SK-N-SH treated with all-trans-retinoic acid at 6 μM for 48 hours (cell line): ENCODE measurements around the gene SLC39A2.
A peak's percentile ranks its signal among the peaks of the same experiment; 100 is the strongest.

Source experiments
- ATAC-seq: fragments of 200-7000 bp; cut with Tn5 transposase; 3 replicates; pipeline ENCODE4 v1.9.1; 2020; ENCODE audit warnings: mild to moderate bottlenecking, moderate library complexity
- ARNTL ChIP-seq: fragments of 450-650 bp; formaldehyde crosslinking; IDR thresholded peaks from 2 replicates; pipeline ENCODE4 v1.5.0; 2020; ENCODE audit warnings: low read depth, mild to moderate bottlenecking, moderate library complexity, borderline replicate concordance
- CSDC2 ChIP-seq: fragments of 250-450 bp; sonication (Bioruptor Pico); IDR thresholded peaks from 2 replicates; pipeline ENCODE4 v1.5.0; 2020; ENCODE audit warnings: mild to moderate bottlenecking, moderate library complexity
- CSRNP3 ChIP-seq: fragments of 250-450 bp; sonication (Bioruptor Pico); IDR thresholded peaks from 2 replicates; pipeline ENCODE4 v1.5.1; 2021; ENCODE audit warnings: mild to moderate bottlenecking, moderate library complexity
- ESRRG ChIP-seq: fragments of 250-450 bp; sonication (Bioruptor Pico); IDR thresholded peaks from 2 replicates; pipeline ENCODE4 v1.6.1; 2021; ENCODE audit warnings: mild to moderate bottlenecking
- ISL1 ChIP-seq: fragments of 250-450 bp; sonication (Bioruptor Pico); IDR thresholded peaks from 2 replicates; pipeline ENCODE4 v2.1.2; 2022; ENCODE audit warnings: mild to moderate bottlenecking, moderate library complexity
- OSR1 ChIP-seq: fragments of 250-450 bp; sonication (Bioruptor Pico); IDR thresholded peaks from 2 replicates; pipeline ENCODE4 v1.8.0; 2022; ENCODE audit warnings: moderate library complexity, mild to moderate bottlenecking, inconsistent platforms
- PATZ1 ChIP-seq: fragments of 250-450 bp; sonication (Bioruptor Pico); IDR thresholded peaks from 2 replicates; pipeline ENCODE4 v1.8.0; 2020; ENCODE audit warnings: mild to moderate bottlenecking, moderate library complexity, borderline replicate concordance
- RARB ChIP-seq: fragments of 250-450 bp; sonication (Bioruptor Pico); IDR thresholded peaks from 2 replicates; pipeline ENCODE4 v1.8.0; 2021; ENCODE audit warnings: mild to moderate bottlenecking, moderate library complexity
- SNAI2 ChIP-seq: fragments of 250-450 bp; sonication (Bioruptor Pico); IDR thresholded peaks from 2 replicates; pipeline ENCODE4 v1.5.0; 2020; ENCODE audit warnings: mild to moderate bottlenecking, moderate library complexity
- TOX ChIP-seq: fragments of 250-450 bp; sonication (Bioruptor Pico); IDR thresholded peaks from 2 replicates; pipeline ENCODE4 v1.8.0; 2021; ENCODE audit warnings: mild to moderate bottlenecking, moderate library complexity, borderline replicate concordance
- TSHZ2 ChIP-seq: fragments of 250-450 bp; sonication (Bioruptor Pico); IDR thresholded peaks from 2 replicates; pipeline ENCODE4 v1.5.0; 2020; ENCODE audit warnings: mild to moderate bottlenecking, moderate library complexity
- ZC3H10 ChIP-seq: fragments of 250-450 bp; sonication (Bioruptor Pico); IDR thresholded peaks from 2 replicates; pipeline ENCODE4 v1.5.1; 2021; ENCODE audit warnings: mild to moderate bottlenecking, moderate library complexity
- ZFP3 ChIP-seq: fragments of 250-450 bp; sonication (Bioruptor Pico); IDR thresholded peaks from 2 replicates; pipeline ENCODE4 v1.5.0; 2020; ENCODE audit warnings: mild to moderate bottlenecking, moderate library complexity
- ZNF565 ChIP-seq: fragments of 450-650 bp; formaldehyde crosslinking; conservative IDR thresholded peaks from 2 replicates; pipeline ENCODE4 v1.5.0; 2020; ENCODE audit warnings: low read depth, mild to moderate bottlenecking, moderate library complexity
- ZNF70 ChIP-seq: fragments of 450-650 bp; formaldehyde crosslinking; IDR thresholded peaks from 2 replicates; pipeline ENCODE4 v1.5.0; 2020; ENCODE audit warnings: mild to moderate bottlenecking, moderate library complexity
- ZNF8 ChIP-seq: fragments of 450-650 bp; formaldehyde crosslinking; IDR thresholded peaks from 2 replicates; pipeline ENCODE4 v1.5.0; 2020; ENCODE audit warnings: mild to moderate bottlenecking, moderate library complexity
- TF ChIP-seq, protein P1 (sequence below): fragments of 250-450 bp; sonication (Bioruptor Pico); IDR thresholded peaks from 2 replicates; pipeline ENCODE4 v1.8.0; 2021; ENCODE audit warnings: low read depth, mild to moderate bottlenecking, moderate library complexity, borderline replicate concordance
- TF ChIP-seq, protein P2 (sequence below): fragments of 250-450 bp; sonication (Bioruptor Pico); IDR thresholded peaks from 2 replicates; pipeline ENCODE4 v1.5.1; 2020; ENCODE audit warnings: low read depth, mild to moderate bottlenecking, moderate library complexity

Gene SLC39A2

DNA sequence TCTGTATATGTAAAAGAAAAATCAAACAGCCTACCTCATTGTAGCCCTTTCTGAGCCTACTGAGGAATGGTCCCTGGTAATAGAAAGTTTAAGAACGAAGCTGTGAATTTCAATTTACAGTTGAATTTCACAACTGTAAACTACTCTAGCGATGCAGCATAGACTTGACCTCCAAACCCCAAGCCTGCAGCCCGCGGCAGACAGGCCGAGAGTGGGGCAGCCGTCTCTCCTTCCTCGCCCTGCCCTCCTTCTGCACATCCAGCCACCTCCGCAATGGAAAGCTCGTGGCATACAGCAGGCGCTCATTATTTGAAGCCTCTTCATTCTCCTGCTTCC lies 28.5 kb upstream of the SLC39A2 start (continued):
- TF ChIP-seq TSHZ2 (CRISPR knock-in tag) (no peak), ESRRG (CRISPR knock-in tag) (no peak), ZC3H10 (CRISPR knock-in tag) (no peak), ZFP3 (CRISPR knock-in tag) (no peak), CSDC2 (CRISPR knock-in tag) (no peak), PATZ1 (CRISPR knock-in tag) (no peak)
- TF ChIP-seq, protein P1, sequence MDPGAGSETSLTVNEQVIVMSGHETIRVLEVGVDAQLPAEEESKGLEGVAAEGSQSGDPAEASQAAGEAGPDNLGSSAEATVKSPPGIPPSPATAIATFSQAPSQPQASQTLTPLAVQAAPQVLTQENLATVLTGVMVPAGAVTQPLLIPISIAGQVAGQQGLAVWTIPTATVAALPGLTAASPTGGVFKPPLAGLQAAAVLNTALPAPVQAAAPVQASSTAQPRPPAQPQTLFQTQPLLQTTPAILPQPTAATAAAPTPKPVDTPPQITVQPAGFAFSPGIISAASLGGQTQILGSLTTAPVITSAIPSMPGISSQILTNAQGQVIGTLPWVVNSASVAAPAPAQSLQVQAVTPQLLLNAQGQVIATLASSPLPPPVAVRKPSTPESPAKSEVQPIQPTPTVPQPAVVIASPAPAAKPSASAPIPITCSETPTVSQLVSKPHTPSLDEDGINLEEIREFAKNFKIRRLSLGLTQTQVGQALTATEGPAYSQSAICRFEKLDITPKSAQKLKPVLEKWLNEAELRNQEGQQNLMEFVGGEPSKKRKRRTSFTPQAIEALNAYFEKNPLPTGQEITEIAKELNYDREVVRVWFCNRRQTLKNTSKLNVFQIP: no peak

DNA sequence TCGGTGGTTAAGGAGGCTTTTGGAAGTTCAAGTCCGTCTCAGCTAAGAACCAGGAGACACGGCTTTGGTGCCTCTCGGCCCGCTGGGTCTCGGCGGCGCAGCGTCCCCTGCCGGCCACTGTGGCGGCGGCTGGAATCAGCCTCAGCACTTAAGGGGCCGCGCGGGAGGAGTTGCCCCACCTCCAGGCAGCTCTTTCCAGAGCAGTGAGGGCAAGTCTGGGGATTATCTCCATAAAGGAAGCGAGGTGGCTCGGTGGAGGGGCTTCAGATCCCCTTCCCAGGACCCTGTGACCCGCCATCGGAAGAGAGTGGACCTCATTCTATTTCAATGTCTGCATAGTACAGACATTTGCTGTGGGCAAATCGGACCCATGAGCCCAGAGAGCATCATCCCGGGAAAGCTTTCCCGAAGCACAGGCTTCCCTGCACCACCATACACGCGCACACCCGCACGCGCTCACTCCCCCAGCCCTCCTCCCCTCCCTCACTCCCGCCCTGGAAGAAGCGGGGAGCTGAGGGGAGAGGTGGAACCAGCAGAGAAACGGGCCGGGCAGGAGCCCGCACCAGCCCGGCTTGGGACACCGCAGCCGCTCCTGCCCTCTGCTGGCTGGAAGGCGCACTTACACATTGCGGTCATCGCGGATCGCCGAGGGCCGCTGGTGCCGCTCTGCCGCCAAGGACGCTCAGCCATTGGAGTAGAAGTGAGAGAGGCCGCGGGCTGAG lies 27.9 kb upstream of the SLC39A2 start:
- peak; percentile 96 for ATAC-seq
- TF ChIP-seq TOX (CRISPR knock-in tag) (no peak), PATZ1 (CRISPR knock-in tag) (no peak), ESRRG (CRISPR knock-in tag) (no peak), CSDC2 (CRISPR knock-in tag) (no peak), ZNF565 (no peak), SNAI2 (CRISPR knock-in tag) (no peak), OSR1 (CRISPR knock-in tag) (no peak), ZNF8 (CRISPR knock-in tag) (no peak), TSHZ2 (CRISPR knock-in tag) (no peak), ZC3H10 (CRISPR knock-in tag) (no peak), ARNTL (CRISPR knock-in tag) (no peak), ZNF70 (CRISPR knock-in tag) (no peak)

GRCh38 chr14:20971705-20972021 lies 27.4 kb upstream of the SLC39A2 start:
- peak; percentile 30; the same call in 2 of the 3 replicates for ATAC-seq
- no peak for TF ChIP-seq ZFP3 (CRISPR knock-in tag)
- TF ChIP-seq, protein P1: no peak
- TF ChIP-seq ARNTL (CRISPR knock-in tag): no peak
- TF ChIP-seq, protein P2, sequence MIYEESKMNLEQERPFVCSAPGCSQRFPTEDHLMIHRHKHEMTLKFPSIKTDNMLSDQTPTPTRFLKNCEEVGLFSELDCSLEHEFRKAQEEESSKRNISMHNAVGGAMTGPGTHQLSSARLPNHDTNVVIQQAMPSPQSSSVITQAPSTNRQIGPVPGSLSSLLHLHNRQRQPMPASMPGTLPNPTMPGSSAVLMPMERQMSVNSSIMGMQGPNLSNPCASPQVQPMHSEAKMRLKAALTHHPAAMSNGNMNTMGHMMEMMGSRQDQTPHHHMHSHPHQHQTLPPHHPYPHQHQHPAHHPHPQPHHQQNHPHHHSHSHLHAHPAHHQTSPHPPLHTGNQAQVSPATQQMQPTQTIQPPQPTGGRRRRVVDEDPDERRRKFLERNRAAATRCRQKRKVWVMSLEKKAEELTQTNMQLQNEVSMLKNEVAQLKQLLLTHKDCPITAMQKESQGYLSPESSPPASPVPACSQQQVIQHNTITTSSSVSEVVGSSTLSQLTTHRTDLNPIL (CRISPR knock-in tag): no peak
- TF ChIP-seq SNAI2 (CRISPR knock-in tag): no peak
- no peak for TF ChIP-seq ZNF565
- TF ChIP-seq TOX (CRISPR knock-in tag): no peak
- TF ChIP-seq CSRNP3 (CRISPR knock-in tag): no peak
- TF ChIP-seq RARB (CRISPR knock-in tag): no peak
- no peak for TF ChIP-seq ISL1 (CRISPR knock-in tag)
- TF ChIP-seq ZC3H10 (CRISPR knock-in tag): no peak
